SU-DHL-6 (cell line): Measurements from ENCODE around the gene CARD9.

ENCODE experiments used
- H2AFZ ChIP-seq: fragments of 200-600 bp; sonication (generic); 2 replicates; pipeline ENCODE4 v1.6.1; 2014; ENCODE audit warnings: low read depth, mild to moderate bottlenecking, moderate library complexity, mixed read lengths, antibody characterized with exemption, low read length; ENCODE audit not compliant: severe bottlenecking
- H3F3A ChIP-seq: fragments of 200-600 bp; shearing (Covaris generic); 2 replicates; pipeline ENCODE4 v1.6.0; 2016; ENCODE audit warnings: antibody characterized with exemption, mild to moderate bottlenecking; ENCODE audit not compliant: insufficient read depth
- H3K27ac ChIP-seq: fragments of 200-600 bp; sonication (generic); 2 replicates; pipeline ENCODE4 v1.5.1; 2016; ENCODE audit warnings: low read depth, mild to moderate bottlenecking, low read length, moderate library complexity, mixed read lengths
- H3K27me3 ChIP-seq: fragments of 200-600 bp; sonication (generic), shearing (Covaris generic); 2 replicates; pipeline ENCODE4 v1.6.0; 2014; ENCODE audit warnings: mild to moderate bottlenecking, low read length
- H3K36me3 ChIP-seq: fragments of 200-600 bp; sonication (generic); 2 replicates; pipeline ENCODE4 v1.6.1; 2014; ENCODE audit warnings: mild to moderate bottlenecking, low read length, mixed read lengths
- H3K4me2 ChIP-seq: fragments of 300-600, 200-600 bp; shearing (Covaris generic), sonication (generic); 2 replicates; pipeline ENCODE4 v1.6.0; 2014; ENCODE audit warnings: low read length, low read depth, mild to moderate bottlenecking; ENCODE audit not compliant: poor library complexity, severe bottlenecking
- H3K4me3 ChIP-seq: fragments of 200-600 bp; sonication (generic); 2 replicates; pipeline ENCODE4 v1.5.1; 2014; ENCODE audit warnings: antibody characterized with exemption, low read length, mild to moderate bottlenecking, mixed read lengths; ENCODE audit not compliant: insufficient read depth, poor library complexity, severe bottlenecking
- H3K79me2 ChIP-seq: fragments of 200-600 bp; sonication (generic); 2 replicates; pipeline ENCODE4 v1.6.1; 2014; ENCODE audit warnings: mild to moderate bottlenecking, low read length, moderate library complexity; ENCODE audit not compliant: insufficient read depth
- H3K9ac ChIP-seq: fragments of 200-600 bp; sonication (generic); 2 replicates; pipeline ENCODE4 v1.7.0; 2014; ENCODE audit warnings: mild to moderate bottlenecking, low read length
- H3K9me2 ChIP-seq: fragments of 200-600 bp; sonication (generic); replicated peaks from 2 replicates; pipeline ENCODE4 v1.6.1; 2014; ENCODE audit warnings: low read length; ENCODE audit not compliant: insufficient read depth
- H3K9me3 ChIP-seq: fragments of 200-600 bp; sonication (generic); 2 replicates; pipeline ENCODE4 v1.6.1; 2014; ENCODE audit warnings: low read length, mixed read lengths; ENCODE audit not compliant: insufficient read depth
- H4K20me1 ChIP-seq: fragments of 200-600 bp; sonication (generic); 2 replicates; pipeline ENCODE4 v1.6.1; 2014; ENCODE audit warnings: low read depth, mild to moderate bottlenecking, antibody characterized with exemption, low read length, moderate library complexity, mixed read lengths
- CTCF ChIP-seq: fragments of 200-600 bp; sonication (generic); IDR thresholded peaks from one replicate; pipeline ENCODE4 v1.5.1; 2017; ENCODE audit warnings: antibody characterized with exemption, mild to moderate bottlenecking, low read length, moderate library complexity; ENCODE audit not compliant: insufficient read depth, poor library complexity, severe bottlenecking
- EZH2phosphoT487 ChIP-seq: fragments of 200-600 bp; sonication (generic), shearing (Covaris generic); conservative IDR thresholded peaks from 2 replicates; pipeline ENCODE4 v1.6.1; 2018; ENCODE audit warnings: mild to moderate bottlenecking, antibody characterized with exemption, low read length, moderate library complexity, mixed read lengths

Gene CARD9

GRCh38 chr9:136329636-136330405, 43.6 kb downstream of the CARD9 start:
- TF ChIP-seq CTCF (no peak), EZH2phosphoT487 (no peak)
- H3K9me3 ChIP-seq: no peaks in the 10 kb centered on the region
- no peaks in the 10 kb centered on the region for H3F3A ChIP-seq
- H3K27me3 ChIP-seq: no peaks in the 10 kb centered on the region
- no peak overlapping the region for H3K4me3 ChIP-seq
- H3K9ac ChIP-seq: no peak overlapping the region
- H3K79me2 ChIP-seq: no peaks in the 10 kb centered on the region
- H4K20me1 ChIP-seq: no peaks in the 10 kb centered on the region
- H3K4me2 ChIP-seq: no peak overlapping the region
- no peaks in the 10 kb centered on the region for H3K36me3 ChIP-seq
- H3K27ac ChIP-seq: no peak overlapping the region
- H2AFZ ChIP-seq: no peak overlapping the region
- no peaks in the 10 kb centered on the region for H3K9me2 ChIP-seq

- no peaks in the 10 kb centered on the region for H4K20me1 ChIP-seq
- no peak overlapping the region for H3K27ac ChIP-seq
- H3K27me3 ChIP-seq: no peaks in the 10 kb centered on the region
- TF ChIP-seq EZH2phosphoT487: no peak
- TF ChIP-seq CTCF: no peak
- no peak overlapping the region for H3K9ac ChIP-seq
- no peak overlapping the region for H3K4me2 ChIP-seq
- no peaks in the 10 kb centered on the region for H3K9me3 ChIP-seq
- H3K4me3 ChIP-seq: no peak overlapping the region
- H3K79me2 ChIP-seq: no peaks in the 10 kb centered on the region
- H2AFZ ChIP-seq: no peak overlapping the region
- H3K36me3 ChIP-seq: no peaks in the 10 kb centered on the region
- H3K9me2 ChIP-seq: no peaks in the 10 kb centered on the region
- H3F3A ChIP-seq: no peaks in the 10 kb centered on the region
These were observed 44.2 kb downstream of the CARD9 start for GRCh38 chr9:136329211-136329627.

GRCh38 chr9:136328622-136329041, 44.8 kb downstream of the CARD9 start:
- H3K4me2 ChIP-seq: no peak overlapping the region

More at GRCh38 chr9:136328622-136329041, 44.8 kb downstream of the CARD9 start:
- Histone ChIP-seq H3K9me3 (no peaks in the 10 kb centered on the region), H3K27me3 (no peaks in the 10 kb centered on the region), H2AFZ (no peak overlapping the region), H3K4me3 (no peak overlapping the region), H3K79me2 (no peaks in the 10 kb centered on the region), H3K36me3 (no peaks in the 10 kb centered on the region), H3K9ac (no peak overlapping the region), H3K9me2 (no peaks in the 10 kb centered on the region), H3K27ac (no peak overlapping the region), H3F3A (no peaks in the 10 kb centered on the region), H4K20me1 (no peaks in the 10 kb centered on the region)
- TF ChIP-seq CTCF (no peak), EZH2phosphoT487 (no peak)
